Stimulated activated CD8-positive, alpha-beta memory T cell treated with anti-CD3 and anti-CD28 coated beads, Interleukin-12 subunit alpha, Interleukin-12 subunit beta, amount 100 ng/mL, for 24 hours (primary cell): ENCODE measurements around the gene THAP3.

Experiments used
- DNase-seq: peaks from one replicate; pipeline ENCODE4 v3.0.0-alpha.2; 2020; ENCODE audit errors: extremely low read depth

Gene THAP3

GRCh38 chr1:6612641-6613360 lies 11.9 kb upstream of the THAP3 start:
- DNase-seq, result no peak

DNA sequence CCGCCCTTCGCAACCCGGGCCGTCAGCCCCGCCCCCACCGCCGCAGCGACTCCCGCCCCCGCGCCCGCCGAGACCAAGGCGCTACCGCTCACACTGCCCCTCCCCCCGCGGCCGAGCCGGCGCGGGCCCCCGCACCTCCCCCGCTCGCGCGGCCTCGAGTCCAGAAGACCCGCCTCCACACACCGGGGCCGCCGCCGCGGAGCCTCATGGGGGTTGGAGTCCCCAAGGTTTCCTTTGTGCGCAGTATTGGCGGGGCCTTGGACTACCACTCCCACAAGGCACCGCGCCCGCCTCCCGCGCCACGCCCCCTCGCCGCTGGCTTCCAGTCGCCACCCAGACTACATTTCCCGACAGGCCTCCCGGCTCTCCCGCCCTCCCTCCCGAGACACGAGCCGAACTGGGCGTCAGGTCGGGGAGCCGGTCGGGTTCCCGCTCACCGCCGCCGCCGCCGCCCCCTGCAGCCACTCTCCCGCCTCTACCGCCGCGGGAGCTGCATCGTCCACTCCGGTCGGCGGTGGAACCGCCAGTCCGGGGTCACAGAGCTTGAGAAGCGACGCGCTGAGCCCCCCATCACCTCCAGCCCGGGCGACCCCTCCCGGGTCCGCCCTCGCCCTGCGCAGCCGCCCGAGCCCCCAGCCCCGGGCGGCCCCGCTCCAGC lies 11.2 kb upstream of the THAP3 start, which contains the start of gene PHF13:
Gene PHF13, plus strand, starts transcription at position 371 of the 658 bp plus-strand sequence. CDS start 336 bp downstream, outside the sequence.
- DNase-seq, result peak; percentile 99

DNA sequence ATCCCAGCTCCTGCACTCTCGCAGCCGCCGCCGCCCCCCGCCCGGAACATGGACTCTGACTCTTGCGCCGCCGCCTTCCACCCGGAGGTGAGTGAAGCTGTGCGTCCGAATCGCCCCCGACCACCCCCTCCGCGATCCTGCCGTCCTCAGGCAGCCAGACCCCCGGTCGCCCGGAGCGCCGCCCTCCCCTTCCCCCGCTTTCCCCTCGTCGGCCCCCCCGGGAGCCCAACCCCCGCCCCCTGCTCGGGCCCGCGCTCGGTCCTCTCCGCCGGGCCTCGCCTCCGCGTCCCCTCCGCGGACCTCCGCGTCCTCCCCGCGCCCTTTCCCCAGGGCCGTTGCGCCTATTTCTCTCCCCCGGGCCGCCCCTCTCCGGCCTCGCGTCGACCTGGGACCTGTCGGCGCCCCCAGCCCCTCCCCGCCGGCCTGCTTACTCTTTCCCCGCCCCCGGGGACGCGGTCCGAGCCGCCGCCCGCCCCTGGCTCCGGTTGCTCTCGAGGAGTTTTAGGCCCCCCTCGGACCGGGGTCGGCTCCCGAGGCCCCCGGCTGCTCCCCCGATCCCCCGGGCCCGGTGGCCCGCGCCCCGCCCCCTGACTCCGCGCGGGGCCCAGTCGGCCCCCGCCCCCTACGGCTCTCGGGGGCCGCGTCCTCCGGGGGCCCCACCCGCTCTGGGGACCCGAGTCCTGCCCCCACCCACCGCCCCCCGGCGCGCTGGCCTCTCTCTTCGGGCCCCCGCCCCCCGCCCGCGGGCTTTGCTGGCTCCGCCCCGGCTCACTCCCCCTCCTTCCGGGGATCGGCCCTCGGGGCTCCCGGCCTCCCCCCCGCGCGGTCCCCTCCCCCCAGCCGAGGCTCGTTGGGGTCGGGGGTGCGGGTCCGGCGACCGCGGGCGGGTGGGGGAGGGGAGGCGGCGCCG lies 10.4 kb upstream of the THAP3 start:
- DNase-seq, result no peak

DNA sequence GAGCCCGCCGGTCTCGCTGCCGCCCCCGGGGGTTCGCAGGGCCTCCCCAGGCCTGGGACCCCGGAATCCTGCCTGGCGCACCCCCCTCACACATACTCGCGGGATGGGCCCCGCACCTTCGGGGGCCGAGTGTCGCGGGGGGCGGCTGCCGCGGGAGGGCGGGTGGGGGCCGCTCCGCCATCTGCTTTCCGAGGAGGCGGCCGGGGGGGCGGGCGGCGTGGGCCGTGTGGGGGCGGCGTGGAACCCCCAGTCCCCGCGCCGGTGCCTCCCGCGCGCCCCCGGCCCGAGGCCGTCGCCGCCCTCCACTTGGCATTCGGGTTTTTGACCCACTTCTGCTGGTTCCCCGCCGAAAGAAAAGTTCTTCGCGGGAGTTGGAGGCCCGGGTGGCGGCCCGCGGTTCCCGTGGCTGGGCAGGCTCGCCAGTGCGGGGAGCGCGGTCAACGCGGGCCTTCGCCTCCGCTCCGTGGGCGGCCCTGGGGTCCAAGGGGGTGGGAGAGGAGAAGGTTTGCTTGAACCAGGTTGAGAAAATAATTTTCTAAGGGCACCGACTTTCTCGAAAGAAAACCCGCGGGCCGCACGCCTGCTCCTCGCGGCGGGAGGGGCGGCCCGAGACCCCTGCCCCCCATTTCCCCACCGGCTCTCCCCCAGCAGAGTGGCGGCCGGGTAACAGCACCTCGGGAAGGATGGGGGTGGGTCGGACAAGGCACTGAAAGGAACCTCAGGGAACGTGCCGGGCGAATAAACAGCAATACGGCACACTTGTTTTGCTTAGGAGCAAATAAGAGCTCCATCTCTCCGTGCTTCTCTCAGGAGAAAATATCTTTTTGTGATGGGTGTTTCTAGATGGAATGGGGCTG lies 9.5 kb upstream of the THAP3 start:
- no peak for DNase-seq

DNA sequence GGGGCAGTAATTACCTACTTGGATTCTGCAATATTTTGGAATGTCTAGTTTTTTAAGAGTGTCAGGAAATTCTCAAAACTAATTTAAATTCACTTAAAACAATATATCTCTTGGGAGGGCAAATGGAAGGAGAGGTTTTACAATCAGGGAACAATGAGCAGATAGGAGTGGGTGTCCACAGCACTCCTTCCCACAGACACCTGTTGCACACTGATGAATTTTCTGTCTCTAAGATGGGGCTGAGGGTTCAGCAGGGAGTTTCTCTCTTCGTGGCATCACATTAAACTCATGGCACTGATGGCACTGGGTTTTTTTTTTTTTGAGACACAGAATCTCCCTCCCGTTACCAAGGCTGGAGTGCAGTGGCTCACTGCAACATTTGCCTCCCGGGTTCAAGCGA lies 5.6 kb upstream of the THAP3 start:
- DNase-seq, result no peak

GRCh38 chr1:6621429-6622391 lies 3.0 kb upstream of the THAP3 start:
- DNase-seq, result no peak

- no peak for DNase-seq
Measured at GRCh38 chr1:6622396-6623152, 2.1 kb upstream of the THAP3 start.

- DNase-seq, result no peak
Measured at GRCh38 chr1:6623269-6623965, 1.3 kb upstream of the THAP3 start.

DNA sequence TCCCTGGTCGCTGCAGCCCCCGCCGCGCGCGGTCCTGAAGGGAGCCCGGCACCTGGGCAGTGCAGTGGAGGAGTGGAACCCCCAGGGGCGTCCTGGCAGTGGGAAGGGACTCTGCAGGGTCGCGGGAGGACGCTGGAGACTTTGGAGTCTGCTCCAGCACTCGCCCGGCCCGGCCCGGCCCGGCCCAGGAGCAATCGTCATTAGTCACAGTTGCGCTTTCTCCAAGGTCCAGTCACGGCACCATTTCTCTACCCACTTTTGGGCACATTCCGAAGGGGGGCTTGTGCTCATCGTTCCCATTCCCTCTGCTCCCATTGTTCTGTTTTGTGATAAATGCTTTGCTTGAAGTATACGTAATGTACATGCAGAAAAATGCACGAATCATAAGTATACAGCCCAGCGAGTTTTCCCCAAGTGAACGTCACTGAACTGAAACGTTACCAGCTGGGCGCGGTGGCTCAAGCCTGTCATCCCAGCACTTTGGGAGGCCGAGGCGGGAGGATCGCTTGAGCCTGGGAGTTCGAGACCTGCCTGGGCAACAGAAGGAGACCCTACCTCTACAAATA lies 999 bp downstream of the THAP3 start:
- no peak for DNase-seq

- no peak for DNase-seq
Measured at GRCh38 chr1:6627031-6627430, 2.4 kb downstream of the THAP3 start.

GRCh38 chr1:6627841-6628545 lies 3.3 kb downstream of the THAP3 start:
- no peak for DNase-seq

DNA sequence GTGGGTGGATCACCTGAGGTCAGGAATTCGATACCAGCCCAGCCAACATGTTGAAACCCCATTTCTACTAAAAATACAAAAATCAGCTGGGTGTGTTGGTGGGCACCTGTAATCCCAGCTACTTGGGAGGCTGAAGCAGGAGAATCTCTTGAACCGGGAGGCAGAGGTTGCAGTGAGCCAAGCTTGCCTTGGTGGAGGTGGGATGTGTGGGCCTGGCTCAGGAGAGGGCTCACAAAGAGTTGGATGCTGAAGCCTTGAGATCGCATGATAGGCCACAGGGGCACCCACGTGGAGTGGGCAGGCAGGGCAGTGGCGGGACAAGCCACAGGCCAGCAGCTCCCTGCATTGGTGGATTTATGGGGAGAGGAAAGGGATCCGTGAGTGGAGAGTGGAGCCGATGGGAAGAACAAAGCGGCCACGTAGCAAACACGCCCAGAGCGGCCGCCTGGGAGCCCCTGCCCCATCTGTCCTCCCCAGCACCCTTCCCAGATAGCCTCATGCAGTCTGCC lies 4.4 kb downstream of the THAP3 start:
- DNase-seq, result no peak

- no peak for DNase-seq
Measured at GRCh38 chr1:6630027-6630426, 5.4 kb downstream of the THAP3 start.

DNA sequence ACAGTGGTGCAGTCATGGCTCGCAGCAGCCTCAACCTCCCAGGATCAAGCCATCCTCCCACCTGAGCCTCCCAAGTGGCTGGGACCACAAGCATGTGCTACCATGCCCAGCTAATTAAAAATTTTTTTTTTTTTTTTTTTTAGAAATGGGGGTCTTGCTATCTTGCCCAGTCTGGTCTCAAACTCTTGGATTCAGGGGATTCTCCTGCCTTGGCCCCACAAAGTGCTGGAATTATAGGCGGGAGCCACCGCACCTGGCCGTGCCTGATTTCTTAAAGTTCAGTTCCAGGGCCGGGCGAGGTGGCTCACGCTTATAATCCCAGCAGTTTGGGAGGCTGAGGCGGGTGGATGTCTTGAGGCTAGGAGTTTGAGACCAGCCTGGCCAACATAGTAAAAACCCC lies 6.4 kb downstream of the THAP3 start:
- DNase-seq, result no peak

DNA sequence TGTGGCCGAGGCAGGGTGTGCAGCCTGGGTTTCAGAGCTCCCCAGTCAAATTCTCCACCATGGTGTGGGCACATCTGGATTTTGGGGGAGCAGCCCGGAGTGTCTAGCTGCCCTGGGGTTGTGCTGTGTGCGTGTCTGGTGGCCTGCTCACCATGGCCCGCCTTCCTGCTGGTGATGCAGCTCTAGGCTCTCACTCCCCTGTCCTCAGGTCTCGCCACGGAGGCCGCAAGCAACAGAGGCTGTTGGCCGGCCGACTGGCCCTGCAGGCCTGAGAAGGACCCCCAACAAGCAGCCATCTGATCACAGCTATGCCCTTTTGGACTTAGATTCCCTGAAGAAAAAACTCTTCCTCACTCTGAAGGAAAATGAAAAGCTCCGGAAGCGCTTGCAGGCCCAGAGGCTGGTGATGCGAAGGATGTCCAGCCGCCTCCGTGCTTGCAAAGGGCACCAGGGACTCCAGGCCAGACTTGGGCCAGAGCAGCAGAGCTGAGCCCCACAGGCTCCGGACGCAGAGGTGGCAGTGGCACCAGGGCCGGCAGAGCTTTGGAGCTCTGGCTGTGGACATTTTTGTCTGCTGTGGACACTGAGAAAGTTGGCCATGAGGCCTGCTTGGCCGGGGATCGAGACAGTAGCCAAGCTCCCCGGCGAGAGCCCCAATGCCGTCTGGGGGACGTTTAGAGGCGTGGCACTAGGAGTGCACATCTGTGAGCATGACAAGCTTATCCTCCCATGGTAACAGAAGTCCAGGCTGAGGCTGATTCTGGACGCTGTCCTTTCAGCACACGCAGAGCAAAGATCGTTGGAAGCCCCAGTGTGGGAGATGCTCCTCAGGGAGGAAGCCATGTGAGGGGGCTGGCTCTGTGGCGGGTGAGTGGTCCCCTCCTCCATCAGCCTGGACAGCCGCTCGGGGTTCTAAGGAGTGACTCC lies 8.2 kb downstream of the THAP3 start:
- no peak for DNase-seq

DNA sequence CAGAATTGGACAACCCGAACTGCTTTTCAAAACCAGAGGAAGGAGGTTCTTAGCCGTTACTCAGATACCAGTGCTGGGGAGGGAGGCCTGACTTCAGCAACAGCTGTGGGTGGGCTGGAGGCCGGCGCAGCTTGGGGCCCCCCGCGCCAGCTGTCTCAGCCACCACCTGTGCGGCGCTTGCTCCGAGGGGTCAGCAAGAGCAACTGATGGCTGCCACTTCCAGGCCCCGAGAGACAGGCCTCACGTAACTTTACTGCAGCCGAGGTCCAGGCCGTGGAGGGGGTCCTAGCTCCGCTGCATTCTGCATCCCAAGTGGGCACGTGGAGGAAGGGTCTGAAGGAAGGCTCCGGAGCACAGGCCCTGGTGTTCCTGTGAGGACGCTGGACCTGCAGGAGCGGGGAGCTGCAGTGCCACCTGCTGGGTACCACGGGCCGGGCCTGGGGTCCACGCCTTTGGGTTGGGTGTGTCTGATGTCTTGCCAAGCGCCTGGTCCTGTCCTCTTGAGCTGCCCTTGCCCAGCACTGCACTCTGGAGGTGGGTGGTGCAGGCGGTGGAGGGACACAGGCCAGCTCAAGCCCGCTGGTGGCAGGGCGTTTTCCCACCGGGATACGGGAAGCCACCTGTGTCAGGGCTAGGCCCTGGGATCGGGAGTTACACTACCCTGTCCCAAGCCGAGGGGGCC lies 9.8 kb downstream of the THAP3 start:
- DNase-seq, result no peak
